Activated CD8-positive, alpha-beta T cell treated with anti-CD3 and anti-CD28 coated beads for 36 hours (primary cell): Measurements from ENCODE around the gene GRAMD1A. TPM values are rescaled to one million over a fixed set of nuclear protein-coding genes. Genes with fewer than 3 reads are reported as not detected.
"Not testable (repeated sequence)": the region's sequence is repeated elsewhere in the genome, so short reads cannot be mapped to it uniquely, and the experiment has no call there.

Source experiments
- ATAC-seq: fragments of 200-7000 bp; cut with Tn5 transposase; one replicate; pipeline ENCODE4 v1.10.0; 2021; ENCODE audit warnings: mild to moderate bottlenecking, moderate library complexity
- CTCF ChIA-PET: fragments of 350-600 bp; sonication (Branson Sonifier 250); formaldehyde crosslinking; loops from one replicate; lab custom pipeline; 2021; ENCODE audit warnings: antibody characterized with exemption; lab: Charles Lee
- POLR2A ChIA-PET: fragments of 350-600 bp; sonication (Branson Sonifier 250); formaldehyde crosslinking; loops from one replicate; lab custom pipeline; 2021; ENCODE audit warnings: antibody characterized with exemption; lab: Charles Lee
- DNase-seq: peaks from one replicate; pipeline ENCODE4 v3.0.0-alpha.2; 2020
- H3K27ac Mint-ChIP-seq: one replicate; pipeline ENCODE4 v1.8.0; 2021; ENCODE audit warnings: mild to moderate bottlenecking, mixed read lengths
- H3K27me3 Mint-ChIP-seq: one replicate; pipeline ENCODE4 v1.8.0; 2021; ENCODE audit warnings: mixed read lengths
- H3K36me3 Mint-ChIP-seq: one replicate; pipeline ENCODE4 v1.8.0; 2021; ENCODE audit warnings: low read depth, mixed read lengths
- H3K4me1 Mint-ChIP-seq: one replicate; pipeline ENCODE4 v1.8.0; 2021; ENCODE audit warnings: low read depth, mixed read lengths
- H3K4me3 Mint-ChIP-seq: one replicate; pipeline ENCODE4 v1.8.0; 2021; ENCODE audit warnings: mild to moderate bottlenecking, moderate library complexity, mixed read lengths
- H3K9me3 Mint-ChIP-seq: one replicate; pipeline ENCODE4 v1.8.0; 2021; ENCODE audit warnings: mixed read lengths
- CTCF ChIP-seq: fragments of 200-600 bp; IDR thresholded peaks from one replicate; pipeline ENCODE4 v1.8.0; 2022; ENCODE audit warnings: antibody characterized with exemption, mild to moderate bottlenecking
- intact Hi-C: fragments of 100-400 bp; cut with micrococcal nuclease; formaldehyde crosslinking; loops from one replicate; pipeline ENCODE4 v1.10.0; 2022
- total RNA-seq, 2 experiments: library from RNA; stranded (reverse); gene quantifications; one replicate each; pipeline ENCODE4 v1.2.3, GENCODE V29; 2021

The GRAMD1A gene
- total RNA-seq, 2 experiments from 2014 or later = 128 to 134 TPM

- POLR2A ChIA-PET = interaction anchor here (1.2 to 3.8 kb wide), 4 partner anchors 12 to 22 kb away, joined by 3 to 25 read pairs (median 10); partner anchors contain the start of gene GRAMD1A
Measured at GRCh38 chr19:35011737-35012682, 11.9 kb downstream of the GRAMD1A start.

GRCh38 chr19:35013041-35013819 is 13.1 kb downstream of the GRAMD1A start:
- Mint-ChIP-seq H3K27me3 (no peaks in the 10 kb centered on the region), H3K36me3 (peaks cover 67% of the 10 kb centered on the region), H3K4me3 (peak overlapping the region; percentile 40), H3K4me1 (peaks cover 59% of the 10 kb centered on the region), H3K27ac (peak overlapping the region; percentile 74), H3K9me3 (no peaks in the 10 kb centered on the region)
- peak; percentile 92 for ATAC-seq
- intact Hi-C loops = loop anchor here (2.0 kb wide), 1 partner anchor 40 kb away; no protein-coding TSS in a partner anchor
- peak; percentile 89 for DNase-seq
- peak; percentile 99 for TF ChIP-seq CTCF
- POLR2A ChIA-PET = interaction anchor here (0.6 to 3.8 kb wide), 9 partner anchors 8 to 41 kb away, joined by 3 to 25 read pairs (median 4); partner anchors contain the start of genes GRAMD1A and SCN1B
- CTCF ChIA-PET = interaction anchor here (0.7 to 5.1 kb wide), 19 partner anchors 8 to 94 kb away, joined by 3 to 92 read pairs (median 6); partner anchors contain the start of genes GRAMD1A and ZNF792

More at GRCh38 chr19:35011737-35012682, 11.9 kb downstream of the GRAMD1A start:
- intact Hi-C loops = loop anchor here (2.0 kb wide), 1 partner anchor 39 kb away; no protein-coding TSS in a partner anchor
- no peak for ATAC-seq
- CTCF ChIA-PET = interaction anchor here (0.7 to 5.1 kb wide), 14 partner anchors 9 to 48 kb away, joined by 3 to 92 read pairs (median 8); partner anchors contain the start of genes GRAMD1A and ZNF792
- no peak for DNase-seq
- no peak for TF ChIP-seq CTCF
- Mint-ChIP-seq H3K27ac (peak overlapping the region; percentile 85), H3K9me3 (no peaks in the 10 kb centered on the region), H3K4me3 (no peak overlapping the region), H3K4me1 (peaks cover 61% of the 10 kb centered on the region), H3K27me3 (no peaks in the 10 kb centered on the region), H3K36me3 (peaks cover 60% of the 10 kb centered on the region)

GRCh38 chr19:35013820-35014754 is 14.0 kb downstream of the GRAMD1A start:
- no peaks in the 10 kb centered on the region for H3K9me3 Mint-ChIP-seq
- TF ChIP-seq CTCF = no peak
- ChIA-PET CTCF (interaction anchor here (0.8 to 5.1 kb wide), 15 partner anchors 14 to 95 kb away, joined by 3 to 92 read pairs (median 6); partner anchors contain the start of genes GRAMD1A and ZNF792), POLR2A (interaction anchor here (0.6 to 3.8 kb wide), 11 partner anchors 8 to 56 kb away, joined by 3 to 25 read pairs (median 4); partner anchors contain the start of genes GRAMD1A and SCN1B)
- H3K4me3 Mint-ChIP-seq = peak overlapping the region; percentile 40
- DNase-seq (peak; percentile 65), ATAC-seq (peak; percentile 28)
- H3K27ac Mint-ChIP-seq = peak overlapping the region; percentile 74
- peaks cover 72% of the 10 kb centered on the region for H3K36me3 Mint-ChIP-seq
- peaks cover 59% of the 10 kb centered on the region for H3K4me1 Mint-ChIP-seq
- intact Hi-C loops = loop anchor here (2.0 kb wide), 1 partner anchor 41 kb away; no protein-coding TSS in a partner anchor
- H3K27me3 Mint-ChIP-seq = no peaks in the 10 kb centered on the region

- H3K27me3 Mint-ChIP-seq, H3K9me3 Mint-ChIP-seq, intact Hi-C loops, H3K4me3 Mint-ChIP-seq, DNase-seq, ATAC-seq: not testable (repeated sequence)
- POLR2A ChIA-PET = interaction anchor here (0.6 to 3.8 kb wide), 9 partner anchors 8 to 56 kb away, joined by 3 to 25 read pairs (median 6); partner anchors contain the start of gene GRAMD1A
- H3K27ac Mint-ChIP-seq = peak overlapping the region; percentile 74
- CTCF ChIA-PET = interaction anchor here (0.8 to 5.1 kb wide), 8 partner anchors 15 to 85 kb away, joined by 4 to 92 read pairs (median 8); partner anchors contain the start of genes GRAMD1A and ZNF792
- H3K4me1 Mint-ChIP-seq = peaks cover 53% of the 10 kb centered on the region
- H3K36me3 Mint-ChIP-seq = peaks cover 70% of the 10 kb centered on the region
Measured at GRCh38 chr19:35014774-35015173, 14.7 kb downstream of the GRAMD1A start.
